ENCODE measurements around the gene NEK7.
A peak's percentile ranks its signal among the peaks of the same experiment; 100 is the strongest.

Gene NEK7

DNA sequence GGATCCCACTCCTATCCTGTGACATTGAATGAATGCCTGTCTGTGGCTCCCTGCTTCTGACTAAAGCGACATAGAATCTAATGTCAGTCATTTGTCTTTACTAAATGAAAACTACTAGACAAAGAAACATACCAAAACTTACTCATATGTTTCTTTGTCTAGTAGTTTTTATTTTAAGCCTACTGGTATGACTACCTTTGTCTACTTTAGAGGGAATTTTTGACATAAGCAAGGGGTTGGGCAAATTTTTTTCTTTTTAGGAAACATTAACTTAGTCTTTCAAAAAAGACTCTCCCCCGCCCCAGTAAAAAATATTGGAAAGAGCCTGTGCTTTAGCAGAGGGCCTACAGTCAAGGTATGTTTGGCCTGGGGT is 4.9 kb downstream of the NEK7 start:
- Histone ChIP-seq H3K27ac (no peak overlapping the region), H3K4me3 (no peak overlapping the region)
- TF ChIP-seq CTCF (IDR thresholded peaks at IDR 0.05): no peak
- DNase-seq (ENCODE audit: low spot score): no peak

- no peak overlapping the region for H3K4me3 ChIP-seq
- no peak for TF ChIP-seq CTCF (IDR thresholded peaks at IDR 0.05)
- no peak for DNase-seq (ENCODE audit: low spot score)
- peak overlapping the region in 1 of 2 donors; percentile 53 for H3K27ac ChIP-seq
Measured at GRCh38 chr1:198162091-198162767, 5.4 kb downstream of the NEK7 start.

DNA sequence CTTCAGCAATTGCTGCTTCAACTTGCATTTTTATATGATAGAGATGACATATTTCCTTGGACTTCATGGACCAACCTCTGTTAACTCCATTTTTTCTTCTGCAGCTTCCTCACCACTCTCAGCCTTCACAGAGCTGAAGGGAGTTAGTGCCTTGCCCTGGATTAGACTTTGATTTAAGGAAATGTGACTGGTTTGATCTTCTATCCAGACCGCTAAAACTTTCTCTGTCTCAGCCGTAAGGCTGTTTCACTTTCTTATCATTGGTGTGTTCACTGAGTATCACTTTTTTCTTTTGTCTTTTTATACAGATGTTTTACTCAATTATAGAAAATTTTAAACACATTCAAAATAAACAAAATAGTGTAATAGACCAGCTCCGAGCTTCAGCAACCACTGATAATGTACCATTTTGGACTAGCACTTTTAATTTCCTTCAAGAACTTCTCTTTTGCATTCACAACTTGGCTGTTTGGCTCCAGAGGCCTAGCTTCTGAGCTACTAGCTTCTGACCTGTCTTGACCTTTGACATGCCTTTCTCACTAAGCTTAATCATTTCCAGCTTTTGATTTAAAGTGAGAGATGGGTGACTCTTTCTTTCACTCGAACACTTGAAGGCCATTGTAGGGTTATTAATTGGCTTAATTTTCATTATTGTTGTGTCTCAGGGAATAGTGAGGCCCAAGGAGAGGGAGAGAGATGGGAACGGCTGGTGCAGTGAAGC is 9.3 kb downstream of the NEK7 start:
- Histone ChIP-seq H3K4me3 (no peak overlapping the region), H3K27ac (no peak overlapping the region)
- TF ChIP-seq CTCF (IDR thresholded peaks at IDR 0.05): no peak
- DNase-seq (ENCODE audit: low spot score): no peak

- no peak for DNase-seq (ENCODE audit: low spot score)
- Histone ChIP-seq H3K27ac (no peak overlapping the region), H3K4me3 (no peak overlapping the region)
- TF ChIP-seq CTCF (IDR thresholded peaks at IDR 0.05): no peak
Measured at GRCh38 chr1:198166900-198167299, 10.1 kb downstream of the NEK7 start.

- TF ChIP-seq CTCF (IDR thresholded peaks at IDR 0.05): no peak
- Histone ChIP-seq H3K27ac (no peak overlapping the region), H3K4me3 (no peak overlapping the region)
- no peak for DNase-seq (ENCODE audit: low spot score)
Measured at GRCh38 chr1:198167436-198167934, 10.7 kb downstream of the NEK7 start.

- H3K27ac ChIP-seq: no peak overlapping the region
- no peak overlapping the region for H3K4me3 ChIP-seq
- no peak for DNase-seq (ENCODE audit: low spot score)
- TF ChIP-seq CTCF (IDR thresholded peaks at IDR 0.05): no peak
Measured at GRCh38 chr1:198168227-198168626, 11.4 kb downstream of the NEK7 start.

DNA sequence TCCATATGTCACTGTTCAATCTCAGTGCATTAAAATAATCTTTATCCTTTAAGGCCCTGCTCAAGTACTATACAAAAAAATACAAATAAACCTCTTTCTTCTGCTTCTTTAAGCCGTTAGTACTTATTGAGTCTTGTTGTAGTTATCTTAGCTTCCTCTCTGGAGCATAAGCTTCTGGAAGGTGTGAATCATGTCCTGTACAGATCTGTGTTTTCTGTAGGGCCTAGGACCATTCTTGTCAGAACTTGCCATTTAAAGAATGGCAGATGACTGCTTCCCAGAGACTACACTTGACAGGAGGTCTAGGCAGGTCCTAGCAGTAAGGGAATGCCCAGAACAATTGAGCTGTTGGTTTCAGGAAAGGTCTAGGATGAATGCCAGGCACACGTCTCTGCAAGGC is 12.9 kb downstream of the NEK7 start:
- no peak for DNase-seq (ENCODE audit: low spot score)
- no peak for TF ChIP-seq CTCF (IDR thresholded peaks at IDR 0.05)
- Histone ChIP-seq H3K4me3 (no peak overlapping the region), H3K27ac (no peak overlapping the region)
